GM19452 (cell line): Measurements from ENCODE around the gene INPP5A.

ENCODE experiments used
- ATAC-seq: cut with Tn5 transposase; IDR thresholded peaks from one replicate; pipeline ENCODE4 v1.9.1; 2021; ENCODE audit not compliant: unreplicated experiment

Gene INPP5A

GRCh38 chr10:132687181-132687892 is 149.8 kb downstream of the INPP5A start:
- ATAC-seq: no peak

- no peak for ATAC-seq
Measured at GRCh38 chr10:132687893-132688579, 150.4 kb downstream of the INPP5A start.

GRCh38 chr10:132688580-132689420 is 151.2 kb downstream of the INPP5A start:
- no peak for ATAC-seq

- no peak for ATAC-seq
Measured at GRCh38 chr10:132689721-132690360, 152.3 kb downstream of the INPP5A start.

GRCh38 chr10:132690401-132690800 is 152.8 kb downstream of the INPP5A start:
- ATAC-seq: no peak

GRCh38 chr10:132690821-132691610 is 153.4 kb downstream of the INPP5A start:
- no peak for ATAC-seq

- no peak for ATAC-seq
Measured at GRCh38 chr10:132691711-132692153, 154.1 kb downstream of the INPP5A start.

- no peak for ATAC-seq
Measured at GRCh38 chr10:132692311-132692710, 154.7 kb downstream of the INPP5A start.

- ATAC-seq: no peak
Measured at GRCh38 chr10:132693676-132694075, 156.1 kb downstream of the INPP5A start.

GRCh38 chr10:132696204-132696603 is 158.6 kb downstream of the INPP5A start:
- no peak for ATAC-seq

GRCh38 chr10:132696728-132697577 is 159.4 kb downstream of the INPP5A start:
- ATAC-seq: no peak

GRCh38 chr10:132697578-132698200 is 160.1 kb downstream of the INPP5A start:
- no peak for ATAC-seq

GRCh38 chr10:132698211-132698751 is 160.7 kb downstream of the INPP5A start:
- no peak for ATAC-seq

- no peak for ATAC-seq
Measured at GRCh38 chr10:132698761-132699391, 161.3 kb downstream of the INPP5A start.

GRCh38 chr10:132699411-132700155 is 162.0 kb downstream of the INPP5A start:
- no peak for ATAC-seq

GRCh38 chr10:132700156-132701098 is 162.8 kb downstream of the INPP5A start:
- no peak for ATAC-seq
